Skeletal muscle tissue (tissue), 4 donors: ENCODE results near the gene HOXD13. TPM values are rescaled to one million over a fixed set of nuclear protein-coding genes. Genes with fewer than 3 reads are reported as not detected.

Experiments
- H3K27ac ChIP-seq: one replicate; pipeline ENCODE4 v1.7.0; 2013; ENCODE audit warnings: mild to moderate bottlenecking, low read depth, low read length, inconsistent platforms
- H3K27me3 ChIP-seq, 3 donors: one replicate each; pipeline ENCODE4 v1.7.0; 2013; ENCODE audit warnings: low read length in 3 of 3; ENCODE audit not compliant: control insufficient read depth in 3 of 3, insufficient read depth in 3 of 3
- H3K36me3 ChIP-seq, 3 donors: one replicate each; pipeline ENCODE4 v1.7.0; 2013; ENCODE audit warnings: low read length in 3 of 3; ENCODE audit not compliant: control insufficient read depth in 3 of 3, insufficient read depth in 3 of 3
- H3K4me1 ChIP-seq, 3 donors: one replicate each; pipeline ENCODE4 v1.7.0; 2013; ENCODE audit warnings: low read length in 3 of 3, mild to moderate bottlenecking in 3 of 3; ENCODE audit not compliant: control insufficient read depth in 3 of 3, insufficient read depth in 3 of 3
- H3K4me3 ChIP-seq, 3 donors: one replicate each; pipeline ENCODE4 v1.7.0; 2013; ENCODE audit warnings: low read length in 3 of 3
- H3K9ac ChIP-seq, 3 donors: one replicate each; pipeline ENCODE4 v1.7.0; 2013; ENCODE audit warnings: low read length in 3 of 3, mild to moderate bottlenecking in 3 of 3, moderate library complexity in 2 of 3, low read depth in 1 of 3
- H3K9me3 ChIP-seq, 3 donors: one replicate each; pipeline ENCODE4 v1.7.0; 2013; ENCODE audit warnings: low read length in 3 of 3; ENCODE audit not compliant: control insufficient read depth in 3 of 3
- total RNA-seq: library from RNA; depleted of rRNA; stranded (reverse); fragments of >200 nt; gene quantifications from one replicate; pipeline ENCODE4 v1.2.3, GENCODE V29; 2014
- donor health status: Osteomylitis.

HOXD13 gene
- total RNA-seq, 1 donor from 2014 or later: under 0.01 TPM

GRCh38 chr2:176130957-176131847 lies 38.7 kb downstream of the HOXD13 start:
- H3K4me1 ChIP-seq: peaks cover 9 to 30% (median 10%) of the 10 kb centered on the region in 3 donors
- H3K9ac ChIP-seq: peak overlapping the region; percentile 51 to 76 (median 63)
- no peaks in the 10 kb centered on the region for H3K9me3 ChIP-seq
- H3K27me3 ChIP-seq: peaks cover 19 to 57% (median 30%) of the 10 kb centered on the region in 3 donors
- peaks cover 0 to 2% (median 0%) of the 10 kb centered on the region in 3 donors for H3K36me3 ChIP-seq
- H3K27ac ChIP-seq: peak overlapping the region; percentile 78
- peak overlapping the region; percentile 22 to 78 (median 69) for H3K4me3 ChIP-seq

DNA sequence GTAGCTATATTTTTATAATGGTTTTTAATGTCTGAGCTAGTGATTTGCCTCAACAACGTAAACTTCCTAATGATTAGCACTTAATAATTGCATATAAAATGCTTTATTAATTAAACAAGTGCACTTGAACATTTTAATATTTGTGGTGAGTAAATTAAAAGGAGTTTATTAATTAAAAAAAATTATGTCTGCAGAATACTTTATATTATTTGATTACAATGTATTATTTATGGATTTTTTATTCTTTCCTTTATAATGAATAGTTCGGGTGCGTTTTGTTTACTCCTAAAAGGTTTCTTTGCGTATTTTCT lies 39.3 kb downstream of the HOXD13 start:
- H3K27ac ChIP-seq: peak overlapping the region; percentile 78
- peak overlapping the region in 2 of 3 donors; percentile 60 to 76 for H3K9ac ChIP-seq
- no peaks in the 10 kb centered on the region for H3K9me3 ChIP-seq
- peak overlapping the region in 2 of 3 donors; percentile 69 to 78 for H3K4me3 ChIP-seq
- H3K36me3 ChIP-seq: peaks cover 0 to 2% (median 0%) of the 10 kb centered on the region in 3 donors
- peaks cover 19 to 63% (median 31%) of the 10 kb centered on the region in 3 donors for H3K27me3 ChIP-seq
- H3K4me1 ChIP-seq: peaks cover 9 to 31% (median 10%) of the 10 kb centered on the region in 3 donors

GRCh38 chr2:176132205-176133171 lies 40.0 kb downstream of the HOXD13 start:
- peak overlapping the region; percentile 22 to 66 (median 49) for H3K4me3 ChIP-seq
- H3K4me1 ChIP-seq: peaks cover 9 to 31% (median 10%) of the 10 kb centered on the region in 3 donors
- peaks cover 19 to 69% (median 29%) of the 10 kb centered on the region in 3 donors for H3K27me3 ChIP-seq
- H3K27ac ChIP-seq: peak overlapping the region; percentile 50
- peak overlapping the region; percentile 47 to 76 (median 60) for H3K9ac ChIP-seq
- no peaks in the 10 kb centered on the region for H3K9me3 ChIP-seq
- peaks cover 0 to 2% (median 0%) of the 10 kb centered on the region in 3 donors for H3K36me3 ChIP-seq

DNA sequence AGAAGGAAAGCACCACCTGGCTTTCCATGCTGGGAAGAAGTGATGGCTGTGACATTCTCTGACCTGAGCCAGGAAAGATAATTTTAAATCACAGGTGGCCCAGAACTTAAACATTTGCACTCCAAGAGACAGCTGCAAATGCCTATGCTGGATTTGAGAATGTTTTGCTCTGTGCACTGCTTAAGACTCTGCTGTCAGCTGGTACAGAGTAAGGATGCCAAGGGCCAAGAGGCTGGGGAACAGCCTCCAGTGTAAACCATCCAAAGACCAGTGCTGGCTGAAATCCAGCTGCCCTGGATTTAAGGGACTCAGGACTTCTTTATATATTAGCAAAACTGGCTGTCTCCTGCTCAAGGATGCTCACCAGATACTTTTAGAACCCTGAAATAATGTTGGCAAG lies 40.9 kb downstream of the HOXD13 start:
- Histone ChIP-seq H3K27me3 (peaks cover 13 to 65% (median 23%) of the 10 kb centered on the region in 3 donors), H3K9me3 (no peaks in the 10 kb centered on the region), H3K9ac (peak overlapping the region in 1 of 3 donors; percentile 3), H3K4me3 (no peak overlapping the region), H3K36me3 (peaks cover 0 to 2% (median 0%) of the 10 kb centered on the region in 3 donors), H3K4me1 (peaks cover 6 to 26% (median 12%) of the 10 kb centered on the region in 3 donors), H3K27ac (no peak overlapping the region)

- no peak overlapping the region for H3K9ac ChIP-seq
- peaks cover 0 to 2% (median 0%) of the 10 kb centered on the region in 3 donors for H3K36me3 ChIP-seq
- peak overlapping the region; percentile 88 for H3K27ac ChIP-seq
- H3K27me3 ChIP-seq: peaks cover 12 to 65% (median 18%) of the 10 kb centered on the region in 3 donors
- H3K4me3 ChIP-seq: peak overlapping the region in 1 of 3 donors; percentile 23
- peaks cover 6 to 21% (median 16%) of the 10 kb centered on the region in 3 donors for H3K4me1 ChIP-seq
- H3K9me3 ChIP-seq: no peaks in the 10 kb centered on the region
Observed at GRCh38 chr2:176134035-176134434, 41.5 kb downstream of the HOXD13 start.

DNA sequence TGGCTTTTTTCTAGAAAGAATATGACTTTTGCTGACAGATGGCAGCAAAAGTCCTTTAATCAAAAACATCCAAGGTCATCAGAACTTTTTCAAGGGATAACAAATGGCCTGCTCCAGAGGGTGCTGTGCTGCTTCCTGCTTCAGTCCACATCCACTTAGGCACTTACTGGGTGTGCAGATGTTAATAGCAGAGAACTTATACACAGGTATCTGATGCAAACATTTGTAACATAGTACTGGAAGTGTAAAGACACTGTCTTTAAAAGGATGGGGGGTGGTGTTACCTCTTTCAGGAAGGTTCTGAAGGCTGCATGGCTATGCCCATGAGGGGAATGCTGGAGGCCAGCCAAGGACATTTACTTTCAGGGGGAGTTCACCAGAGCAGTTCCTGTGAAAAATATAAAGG lies 42.5 kb downstream of the HOXD13 start:
- Histone ChIP-seq H3K27me3 (peaks cover 12 to 69% (median 21%) of the 10 kb centered on the region in 3 donors), H3K36me3 (peaks cover 0 to 2% (median 0%) of the 10 kb centered on the region in 3 donors), H3K9me3 (no peaks in the 10 kb centered on the region), H3K27ac (peak overlapping the region; percentile 88), H3K9ac (no peak overlapping the region), H3K4me3 (no peak overlapping the region), H3K4me1 (peaks cover 8 to 27% (median 21%) of the 10 kb centered on the region in 3 donors)

- peak overlapping the region; percentile 68 to 87 (median 77) for H3K4me3 ChIP-seq
- H3K9ac ChIP-seq: peak overlapping the region; percentile 79 to 85 (median 84)
- H3K36me3 ChIP-seq: peaks cover 0 to 2% (median 0%) of the 10 kb centered on the region in 3 donors
- H3K4me1 ChIP-seq: peaks cover 17 to 34% (median 28%) of the 10 kb centered on the region in 3 donors
- peak overlapping the region; percentile 88 for H3K27ac ChIP-seq
- no peaks in the 10 kb centered on the region for H3K9me3 ChIP-seq
- H3K27me3 ChIP-seq: peaks cover 16 to 80% (median 17%) of the 10 kb centered on the region in 3 donors
Observed at GRCh38 chr2:176136374-176137251, 44.1 kb downstream of the HOXD13 start.

- H3K4me1 ChIP-seq: peaks cover 17 to 34% (median 28%) of the 10 kb centered on the region in 3 donors
Observed at GRCh38 chr2:176137252-176137580, 44.7 kb downstream of the HOXD13 start.

GRCh38 chr2:176137906-176138305 lies 45.4 kb downstream of the HOXD13 start:
- Histone ChIP-seq H3K9ac (peak overlapping the region in 2 of 3 donors; percentile 5 to 48), H3K27ac (peak overlapping the region; percentile 76), H3K36me3 (no peaks in the 10 kb centered on the region), H3K4me1 (peaks cover 19 to 34% (median 28%) of the 10 kb centered on the region in 3 donors), H3K27me3 (peaks cover 12 to 73% (median 16%) of the 10 kb centered on the region in 3 donors), H3K4me3 (peak overlapping the region in 2 of 3 donors; percentile 10 to 87), H3K9me3 (no peaks in the 10 kb centered on the region)

More at GRCh38 chr2:176137252-176137580, 44.7 kb downstream of the HOXD13 start:
- Histone ChIP-seq H3K9me3 (no peaks in the 10 kb centered on the region), H3K4me3 (peak overlapping the region; percentile 68 to 87 (median 77)), H3K9ac (peak overlapping the region; percentile 79 to 85 (median 84)), H3K27ac (peak overlapping the region; percentile 88), H3K27me3 (peaks cover 15 to 75% (median 16%) of the 10 kb centered on the region in 3 donors), H3K36me3 (peaks cover 0 to under 1% (median 0%) of the 10 kb centered on the region in 3 donors)
